D341Med (cell line): ENCODE results near the gene ANK2.

Experiments
- DNase-seq: peaks from one replicate; pipeline ENCODE4 v3.0.0; 2012; ENCODE audit warnings: low spot score

ANK2 gene

DNA sequence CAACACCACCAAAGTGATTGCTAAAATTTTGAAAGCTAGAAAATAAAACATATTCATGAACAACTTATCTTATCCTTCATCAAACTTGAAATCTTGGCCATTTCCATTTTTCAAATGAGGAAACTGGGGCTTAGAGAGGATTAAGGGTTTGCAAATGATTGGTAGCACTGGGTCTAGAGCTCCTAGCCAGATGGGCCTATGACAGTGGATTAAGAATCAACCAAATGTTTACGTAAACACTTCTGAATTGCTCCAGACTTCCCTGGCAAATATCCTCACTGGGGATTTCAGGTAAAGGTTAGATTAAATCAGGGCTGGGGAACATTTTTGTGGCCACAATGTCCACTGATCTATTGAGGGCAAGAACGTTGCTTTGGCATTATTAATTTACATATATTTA, 241.2 kb downstream of the ANK2 start:
- DNase-seq = peak; percentile 60

DNA sequence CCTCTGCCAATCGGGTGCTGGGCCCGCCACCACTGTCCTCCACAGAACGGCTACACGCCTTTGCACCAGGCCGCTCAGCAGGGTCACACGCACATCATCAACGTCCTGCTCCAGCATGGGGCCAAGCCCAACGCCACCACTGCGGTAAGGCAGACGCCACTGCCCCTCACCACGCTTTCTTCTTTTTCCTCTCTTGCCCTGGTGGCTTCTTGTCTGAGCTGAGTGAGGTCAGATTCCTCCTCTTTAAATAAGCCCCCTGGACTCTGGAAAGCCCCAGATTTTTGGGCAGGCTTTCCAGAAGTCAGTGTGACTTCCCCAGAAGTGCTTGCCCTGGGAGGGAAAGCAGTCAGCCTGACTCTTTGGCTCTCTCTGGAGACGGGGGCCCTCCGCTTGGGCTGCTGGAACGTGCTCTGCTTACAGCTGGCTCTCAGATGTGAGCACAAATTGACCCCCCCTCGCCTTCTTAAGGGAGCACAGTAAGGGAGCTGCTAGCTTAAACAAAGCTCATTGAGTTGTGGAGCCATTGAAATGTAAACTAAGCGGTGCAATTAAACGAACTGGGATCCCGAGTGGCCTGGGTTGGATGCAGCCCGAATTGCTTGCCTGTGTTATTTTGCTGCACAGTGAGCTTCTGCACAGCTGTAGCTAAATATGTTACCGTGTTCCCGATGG, 243.1 kb downstream of the ANK2 start:
- DNase-seq = no peak

DNA sequence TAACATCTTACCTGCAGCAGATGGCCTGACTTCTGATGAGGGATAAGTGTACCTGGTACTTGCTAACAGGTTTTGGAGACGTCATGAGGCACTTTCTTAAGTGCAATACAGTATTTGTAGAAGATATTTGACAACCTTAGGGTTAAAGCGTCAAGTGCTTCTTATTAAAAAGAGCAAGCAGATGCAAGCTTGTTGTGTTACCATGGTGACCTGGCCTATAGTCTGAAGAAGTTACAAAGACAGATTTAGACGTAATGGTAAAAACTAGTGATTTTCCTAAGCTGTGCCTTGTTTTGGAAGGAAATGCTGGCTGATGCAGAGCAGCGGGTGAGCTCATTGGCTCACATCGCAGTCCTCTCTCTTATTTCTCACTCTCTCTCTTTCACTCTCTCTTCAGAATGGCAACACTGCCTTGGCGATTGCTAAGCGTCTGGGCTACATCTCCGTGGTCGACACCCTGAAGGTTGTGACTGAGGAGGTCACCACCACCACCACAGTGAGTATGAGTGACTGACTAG, 243.6 kb downstream of the ANK2 start:
- no peak for DNase-seq

DNA sequence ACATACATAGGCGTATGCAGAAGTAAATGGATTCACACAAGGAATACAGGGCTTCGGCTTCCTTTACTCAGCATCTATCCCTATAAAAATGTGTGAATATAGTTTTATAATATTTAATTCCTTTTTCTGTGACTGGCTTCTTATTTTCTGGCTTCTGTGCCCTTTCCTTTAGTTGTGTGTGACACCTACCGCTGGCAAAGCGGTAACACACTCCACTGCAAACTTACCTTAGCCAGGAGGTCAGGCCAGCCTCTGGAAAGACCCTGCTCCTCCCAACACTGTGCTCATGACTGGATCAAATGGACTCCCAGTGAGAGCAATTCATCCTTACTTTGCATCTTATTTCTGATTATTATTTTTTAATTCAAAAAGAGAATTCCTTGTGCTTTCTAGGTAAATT, 244.2 kb downstream of the ANK2 start:
- no peak for DNase-seq

DNA sequence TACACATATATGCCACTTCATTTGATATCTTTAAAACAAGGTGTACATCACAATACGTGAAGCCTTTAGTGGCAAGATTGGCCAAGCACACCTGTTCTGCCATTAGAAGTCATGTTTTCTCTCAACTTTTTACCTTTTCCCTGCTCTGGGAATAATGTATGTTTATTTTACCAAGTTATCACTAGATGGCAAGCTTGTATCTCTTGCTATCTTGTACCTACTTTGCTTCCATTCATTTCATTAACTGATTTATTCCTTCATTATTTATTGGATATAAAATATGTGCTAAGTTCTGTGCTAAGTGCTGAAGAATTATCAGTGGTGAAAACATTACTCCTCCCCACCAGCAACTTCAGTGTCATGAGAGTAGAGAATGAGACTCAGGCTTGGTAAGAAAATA, 245.5 kb downstream of the ANK2 start:
- DNase-seq = no peak

DNA sequence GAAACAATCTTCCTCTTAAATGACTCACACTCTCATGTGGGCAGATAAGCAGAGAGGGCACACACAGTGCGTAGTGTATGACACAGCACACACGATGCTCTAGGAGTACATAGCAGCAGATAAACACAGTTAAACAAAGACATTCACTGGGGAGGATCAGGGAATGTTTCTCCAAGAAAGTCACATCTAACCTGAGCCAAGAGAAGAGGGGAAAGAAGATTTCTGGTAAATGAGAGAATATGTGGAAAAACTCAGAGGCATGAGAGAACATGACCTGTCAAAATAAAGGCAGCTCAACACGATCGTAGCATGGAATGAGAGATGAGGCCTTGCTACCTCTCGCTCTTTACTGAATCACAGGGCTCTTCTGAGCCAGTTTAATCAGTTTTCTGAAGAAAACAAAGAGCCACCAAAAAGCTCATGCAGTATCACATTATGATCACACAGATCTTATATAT, 251.0 kb downstream of the ANK2 start:
- no peak for DNase-seq

DNA sequence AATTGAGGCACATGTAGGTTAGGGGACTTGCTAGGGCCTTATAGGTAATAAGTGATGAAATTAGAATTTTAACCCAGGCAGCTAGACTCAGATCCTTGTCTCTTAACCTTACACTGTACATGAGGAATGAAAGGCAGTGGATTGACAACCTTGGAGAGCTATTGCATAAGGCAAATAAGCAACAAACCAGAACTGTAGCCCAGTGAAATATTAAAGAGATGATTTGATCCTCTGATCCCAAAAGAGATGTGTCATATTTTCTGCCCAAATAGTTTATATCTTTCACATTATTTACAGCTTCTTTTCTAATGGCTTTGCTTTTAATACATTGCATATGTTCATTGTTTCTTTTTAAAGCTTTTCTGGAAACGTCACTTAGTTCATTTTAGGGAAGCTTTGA, 252.6 kb downstream of the ANK2 start:
- no peak for DNase-seq

DNA sequence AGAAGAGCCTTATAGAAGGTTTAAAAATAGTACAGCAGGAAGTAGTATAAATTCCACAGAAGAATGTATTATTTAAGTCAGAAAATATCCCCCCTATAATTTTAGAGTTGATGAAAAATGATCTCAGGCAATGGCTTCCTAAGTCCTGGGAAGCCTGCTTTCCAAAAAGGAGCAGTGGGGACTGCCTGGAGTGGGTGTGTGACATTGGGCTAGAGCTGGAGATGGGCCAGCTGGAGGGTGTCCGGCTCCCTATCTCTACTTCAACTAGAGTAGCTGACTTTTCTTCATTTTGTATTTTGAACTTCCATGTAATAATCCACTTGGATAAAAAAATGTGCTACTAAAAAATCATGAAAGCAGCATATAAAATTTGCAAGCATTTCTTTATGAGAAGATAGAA, 253.9 kb downstream of the ANK2 start:
- DNase-seq = no peak

DNA sequence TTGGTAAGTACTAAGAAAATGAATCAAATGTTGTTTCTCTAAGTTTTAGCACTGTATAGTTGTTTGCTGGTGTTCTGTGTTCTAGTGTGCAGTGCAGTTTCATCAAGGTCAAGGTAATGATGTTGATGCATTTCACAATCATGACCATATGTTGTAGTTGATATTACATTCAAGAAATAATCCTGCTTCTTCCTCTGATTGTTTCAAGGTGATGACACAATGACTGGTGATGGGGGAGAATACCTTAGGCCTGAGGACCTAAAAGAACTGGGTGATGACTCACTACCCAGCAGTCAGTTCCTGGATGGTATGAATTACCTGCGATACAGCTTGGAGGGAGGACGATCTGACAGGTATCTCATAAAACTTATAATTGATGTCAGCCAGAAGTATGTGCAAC, 261.6 kb downstream of the ANK2 start:
- no peak for DNase-seq

DNA sequence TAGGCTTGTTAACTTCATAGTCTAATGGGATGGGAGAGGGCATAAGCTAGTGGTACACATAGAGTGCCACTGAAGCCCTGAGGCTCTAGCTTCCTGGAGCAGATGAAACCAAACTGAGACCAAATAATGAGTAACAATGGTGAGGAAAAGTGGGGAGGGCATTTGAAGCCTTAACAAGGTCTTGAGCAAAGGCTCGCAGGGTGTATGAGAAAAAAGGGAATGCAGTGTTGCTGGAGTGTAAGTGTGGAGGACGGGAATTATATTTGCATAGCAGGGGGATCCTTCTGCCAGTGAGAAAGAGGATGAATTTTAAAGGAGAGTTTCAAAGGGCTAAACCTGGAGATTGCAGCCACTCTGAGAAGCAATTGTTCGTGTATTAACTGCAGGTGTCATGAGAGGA, 263.1 kb downstream of the ANK2 start:
- DNase-seq = no peak

DNA sequence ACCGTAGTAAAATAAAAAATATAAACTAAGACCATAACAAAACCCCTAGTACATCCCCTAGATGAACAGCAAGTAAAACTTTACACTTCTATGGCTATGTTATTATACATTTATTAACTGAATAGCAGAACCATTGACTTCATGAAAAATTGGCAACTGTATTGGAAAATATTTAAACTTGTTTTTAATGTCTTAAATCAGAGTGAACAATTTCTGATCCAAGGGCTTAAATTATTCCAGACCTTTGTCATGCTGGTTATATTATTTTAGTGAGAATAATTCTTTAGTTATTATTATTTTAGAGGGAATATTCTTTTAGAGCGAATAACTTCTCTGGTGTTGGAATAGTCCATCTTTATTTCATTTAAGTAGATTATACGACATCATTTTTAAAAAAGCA, 265.0 kb downstream of the ANK2 start:
- DNase-seq = no peak

DNA sequence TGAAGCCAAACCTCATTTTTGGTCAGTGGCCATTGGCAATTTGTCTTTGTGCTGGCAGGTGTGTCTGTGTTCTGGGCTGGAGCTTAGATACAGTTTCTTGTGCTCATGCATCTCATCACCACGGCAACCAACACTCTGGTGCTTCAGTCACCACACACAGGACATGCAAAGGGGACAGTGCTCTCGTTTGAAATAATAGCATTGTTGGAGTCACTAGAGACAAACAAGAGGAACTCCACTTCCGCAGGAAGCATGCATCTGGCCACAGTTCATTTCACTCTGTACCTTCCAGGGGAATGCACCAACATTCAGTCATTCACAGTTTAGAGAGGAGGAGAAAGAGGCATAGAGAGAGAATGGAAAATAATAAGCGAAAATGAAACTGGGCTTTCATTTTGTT, 267.4 kb downstream of the ANK2 start:
- no peak for DNase-seq

DNA sequence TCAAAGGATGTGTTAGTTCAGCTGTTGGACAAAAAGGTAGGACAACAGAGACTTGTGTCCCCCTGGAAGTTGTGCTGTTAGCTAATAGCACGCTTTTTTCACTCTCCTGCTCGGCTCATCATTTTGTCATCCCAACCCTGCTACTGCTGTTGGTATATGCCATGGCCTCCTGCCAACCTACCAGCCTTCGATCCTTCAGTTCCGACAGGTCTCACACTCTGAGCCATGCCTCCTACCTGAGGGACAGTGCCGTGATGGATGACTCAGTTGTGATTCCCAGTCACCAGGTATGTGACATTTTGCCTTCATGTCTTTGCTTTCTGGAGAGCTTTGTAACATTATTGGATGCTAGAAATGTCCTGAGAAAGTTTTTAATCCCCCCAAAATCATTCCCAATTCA, 268.1 kb downstream of the ANK2 start:
- no peak for DNase-seq

DNA sequence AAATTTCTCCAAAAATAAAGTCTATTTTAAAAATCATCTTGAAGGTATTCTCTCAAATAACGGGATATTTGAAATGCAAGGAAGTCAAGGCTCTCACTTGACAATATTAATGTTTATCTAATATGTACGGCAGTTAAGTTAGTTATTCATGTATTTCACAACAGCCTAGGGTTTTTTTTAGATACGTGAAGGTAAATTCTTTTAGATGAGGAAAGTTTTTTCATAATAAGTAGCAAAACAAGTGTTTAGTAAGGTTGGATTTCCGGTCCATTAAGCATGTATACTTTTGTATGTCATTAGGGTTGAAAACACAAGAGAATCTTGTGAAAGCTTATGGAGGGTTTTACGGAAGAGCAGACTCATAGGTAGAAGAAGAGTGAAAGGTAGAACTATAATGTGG, 273.3 kb downstream of the ANK2 start:
- no peak for DNase-seq

DNA sequence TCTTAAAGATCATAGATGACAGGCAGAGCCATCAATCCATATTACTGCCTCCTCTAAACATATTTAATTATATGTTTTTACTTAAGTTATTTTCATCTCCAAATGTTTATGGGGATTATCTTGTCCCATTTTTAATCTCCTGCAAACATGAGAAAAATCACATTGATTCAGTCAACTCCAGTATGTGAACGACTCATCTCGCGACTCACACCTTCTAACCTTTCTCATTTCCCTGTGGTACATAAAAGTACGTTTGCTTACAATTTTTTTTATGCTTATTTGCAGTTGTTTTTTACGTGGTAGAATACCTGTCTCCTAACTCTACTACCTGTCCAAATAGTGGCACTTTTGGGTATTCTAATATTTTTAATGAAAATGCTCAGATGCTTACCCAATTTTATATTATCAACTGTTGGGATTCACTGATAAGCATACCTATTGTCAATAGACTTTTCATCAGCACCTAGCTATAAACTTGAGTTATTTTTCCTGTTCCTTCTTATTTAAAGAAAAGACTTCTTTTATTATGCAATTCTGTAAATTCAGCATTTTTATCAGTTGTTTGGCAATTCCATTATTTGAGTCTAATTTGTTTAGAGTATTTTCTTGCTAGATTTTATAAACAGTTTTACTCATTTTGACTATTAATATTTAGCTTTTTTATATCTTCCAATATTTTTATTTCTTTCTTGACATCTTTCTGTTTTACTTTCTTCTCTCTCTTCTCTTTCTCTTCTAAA, 276.6 kb downstream of the ANK2 start:
- DNase-seq = no peak

DNA sequence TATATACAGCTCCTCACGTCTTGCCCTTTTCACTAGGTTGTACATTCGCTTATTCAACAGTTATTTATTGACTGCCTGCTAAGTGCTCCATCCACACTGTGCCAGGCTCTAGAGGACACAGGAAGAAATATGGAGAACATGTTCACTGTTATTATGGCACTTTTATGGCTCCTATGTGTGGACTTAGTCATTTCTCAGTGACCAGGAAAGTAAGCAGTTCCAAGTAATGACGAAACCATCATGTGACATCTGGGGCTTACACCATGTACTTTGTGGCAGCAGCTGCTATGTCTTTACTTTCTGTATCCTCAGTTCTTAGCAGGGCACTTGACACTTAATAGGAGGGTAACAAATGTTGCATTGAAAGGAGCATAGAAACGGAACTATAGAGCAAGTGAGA, 278.0 kb downstream of the ANK2 start:
- DNase-seq = no peak

DNA sequence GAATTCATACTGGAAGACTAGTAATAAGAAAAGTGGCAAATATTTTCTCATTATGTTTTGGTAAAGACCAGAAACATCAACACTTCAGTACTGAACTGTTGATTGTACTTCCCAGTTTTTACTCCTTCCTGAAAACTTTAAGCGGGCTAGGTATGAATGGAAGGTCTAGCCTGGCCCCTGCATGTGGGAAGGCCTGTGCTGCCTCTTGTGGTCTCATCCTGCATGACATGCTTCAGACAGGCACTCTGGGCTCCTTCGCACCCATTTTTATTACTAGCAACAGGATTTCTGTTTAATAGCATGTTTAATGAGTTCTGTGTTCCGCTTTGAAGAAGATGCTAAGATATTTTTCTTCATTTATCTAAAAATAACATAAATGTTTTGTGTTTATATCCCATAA, 279.1 kb downstream of the ANK2 start:
- DNase-seq = peak; percentile 64

DNA sequence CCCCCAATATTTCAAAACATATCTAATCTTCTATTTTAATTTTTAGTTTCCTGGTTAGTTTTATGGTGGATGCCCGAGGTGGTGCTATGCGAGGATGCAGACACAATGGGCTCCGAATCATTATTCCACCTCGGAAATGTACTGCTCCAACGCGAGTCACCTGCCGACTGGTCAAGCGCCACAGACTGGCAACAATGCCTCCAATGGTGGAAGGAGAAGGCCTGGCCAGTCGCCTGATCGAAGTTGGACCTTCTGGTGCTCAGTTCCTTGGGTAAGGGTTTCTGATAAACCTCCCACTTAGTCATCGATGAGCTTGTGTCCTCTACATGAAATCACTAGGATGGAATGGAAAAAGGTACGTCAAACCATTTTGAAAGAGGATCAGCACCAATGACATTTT, 280.7 kb downstream of the ANK2 start:
- no peak for DNase-seq

DNA sequence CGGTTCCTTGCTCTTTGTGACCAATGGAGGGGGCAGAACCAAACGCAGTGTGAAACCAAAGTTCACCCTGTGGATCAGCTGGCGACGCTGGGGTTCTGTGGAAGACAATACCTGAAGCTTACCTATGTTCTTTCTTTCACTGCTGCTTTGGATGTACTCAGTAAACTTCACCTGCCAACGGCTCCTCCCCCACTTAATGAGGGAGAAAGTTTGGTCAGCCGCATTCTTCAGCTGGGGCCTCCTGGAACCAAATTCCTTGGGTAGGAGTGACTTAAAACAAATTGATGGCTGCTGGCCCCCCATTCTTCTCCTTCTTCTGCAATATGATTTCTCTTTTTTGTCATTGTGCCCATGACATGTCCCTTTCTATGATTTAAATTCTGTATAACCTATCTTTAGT, 282.4 kb downstream of the ANK2 start:
- no peak for DNase-seq

DNA sequence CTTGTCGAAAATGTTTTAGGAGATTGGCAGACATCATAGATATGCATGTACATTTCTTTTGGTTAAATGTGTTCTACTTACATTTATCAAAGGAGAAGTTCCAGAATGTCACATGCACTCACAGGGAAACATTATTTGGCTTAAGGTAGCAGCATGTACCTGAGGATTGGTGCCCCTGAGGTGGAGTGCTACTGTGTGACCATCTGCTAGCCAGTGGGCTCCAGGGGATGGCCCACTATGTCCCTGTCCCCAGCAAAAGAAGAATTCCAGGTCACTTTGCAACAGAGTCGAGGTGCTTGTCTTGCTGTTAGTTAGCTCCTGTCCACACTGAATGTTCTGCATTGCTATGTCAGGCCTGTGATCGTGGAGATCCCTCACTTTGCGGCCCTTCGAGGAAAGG, 283.2 kb downstream of the ANK2 start:
- no peak for DNase-seq

DNA sequence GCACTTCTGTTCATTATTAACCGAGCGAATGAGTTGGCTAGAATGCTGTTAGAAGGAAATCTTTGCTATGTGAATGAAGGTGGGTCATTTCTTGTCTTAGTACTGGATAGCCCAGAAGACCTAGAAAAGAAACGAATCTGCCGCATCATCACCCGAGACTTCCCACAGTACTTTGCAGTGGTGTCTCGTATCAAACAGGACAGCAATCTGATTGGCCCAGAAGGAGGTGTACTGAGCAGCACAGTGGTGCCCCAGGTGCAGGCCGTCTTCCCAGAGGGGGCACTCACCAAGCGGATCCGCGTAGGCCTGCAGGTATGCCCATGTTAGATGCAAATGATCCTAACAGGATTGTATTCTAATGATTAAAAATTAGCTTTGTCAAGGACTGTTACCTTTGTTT, 286.3 kb downstream of the ANK2 start:
- no peak for DNase-seq

DNA sequence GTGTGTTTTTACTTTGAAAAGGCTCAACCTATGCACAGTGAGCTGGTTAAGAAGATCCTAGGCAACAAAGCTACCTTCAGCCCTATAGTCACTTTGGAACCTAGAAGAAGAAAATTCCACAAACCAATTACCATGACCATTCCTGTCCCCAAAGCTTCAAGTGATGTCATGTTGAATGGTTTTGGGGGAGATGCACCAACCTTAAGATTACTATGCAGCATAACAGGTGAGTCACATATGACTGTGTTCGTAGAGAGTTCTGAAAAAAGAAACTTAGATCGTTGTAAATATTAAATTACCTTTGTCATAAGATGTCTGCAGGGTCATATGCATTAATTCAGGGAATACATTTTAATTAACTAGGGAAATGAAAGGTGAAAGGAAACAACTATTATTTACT, 287.1 kb downstream of the ANK2 start:
- DNase-seq = no peak

DNA sequence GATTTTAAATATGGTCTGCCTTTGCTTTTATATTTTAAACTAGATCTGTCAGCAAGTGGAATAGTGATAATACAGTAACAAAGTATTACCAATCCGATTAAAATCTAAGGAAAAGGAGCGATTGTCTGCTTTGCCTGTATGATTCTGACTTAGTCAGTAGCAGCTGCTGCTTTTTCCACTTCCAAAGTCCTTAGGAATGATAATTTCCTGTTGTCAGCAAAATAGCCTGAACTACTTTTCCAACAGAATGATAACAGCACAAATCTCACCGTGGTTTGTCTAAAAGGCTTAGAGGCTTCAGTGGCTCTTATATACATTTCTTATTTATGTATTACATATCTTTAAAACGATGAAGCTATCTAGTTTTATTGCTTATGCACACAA, 290.0 kb downstream of the ANK2 start:
- DNase-seq = no peak

DNA sequence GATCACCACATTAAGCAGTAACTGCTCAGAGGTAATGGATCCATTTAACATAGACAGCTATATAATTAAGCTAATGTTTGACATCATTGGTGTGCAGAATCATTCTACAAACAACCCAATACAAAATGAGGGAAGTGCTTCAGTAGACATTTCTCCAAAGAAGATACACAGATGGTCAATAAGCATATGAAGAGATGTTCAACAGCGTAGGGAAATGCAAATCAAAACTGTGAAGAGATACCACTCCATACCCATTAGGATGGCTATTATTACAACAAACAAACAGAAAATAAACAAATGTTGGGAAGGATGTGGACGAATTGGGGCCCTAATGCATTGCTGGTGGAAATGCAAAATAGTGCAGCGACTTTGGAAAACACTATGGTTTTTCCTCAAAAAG, 294.6 kb downstream of the ANK2 start:
- DNase-seq = no peak
